HG02571 (cell line): ENCODE data around the gene CABLES1.

Experiments
- ATAC-seq: cut with Tn5 transposase; IDR thresholded peaks from one replicate; pipeline ENCODE4 v1.9.1; 2021; ENCODE audit warnings: mild to moderate bottlenecking, moderate library complexity; ENCODE audit not compliant: unreplicated experiment

The CABLES1 gene

DNA sequence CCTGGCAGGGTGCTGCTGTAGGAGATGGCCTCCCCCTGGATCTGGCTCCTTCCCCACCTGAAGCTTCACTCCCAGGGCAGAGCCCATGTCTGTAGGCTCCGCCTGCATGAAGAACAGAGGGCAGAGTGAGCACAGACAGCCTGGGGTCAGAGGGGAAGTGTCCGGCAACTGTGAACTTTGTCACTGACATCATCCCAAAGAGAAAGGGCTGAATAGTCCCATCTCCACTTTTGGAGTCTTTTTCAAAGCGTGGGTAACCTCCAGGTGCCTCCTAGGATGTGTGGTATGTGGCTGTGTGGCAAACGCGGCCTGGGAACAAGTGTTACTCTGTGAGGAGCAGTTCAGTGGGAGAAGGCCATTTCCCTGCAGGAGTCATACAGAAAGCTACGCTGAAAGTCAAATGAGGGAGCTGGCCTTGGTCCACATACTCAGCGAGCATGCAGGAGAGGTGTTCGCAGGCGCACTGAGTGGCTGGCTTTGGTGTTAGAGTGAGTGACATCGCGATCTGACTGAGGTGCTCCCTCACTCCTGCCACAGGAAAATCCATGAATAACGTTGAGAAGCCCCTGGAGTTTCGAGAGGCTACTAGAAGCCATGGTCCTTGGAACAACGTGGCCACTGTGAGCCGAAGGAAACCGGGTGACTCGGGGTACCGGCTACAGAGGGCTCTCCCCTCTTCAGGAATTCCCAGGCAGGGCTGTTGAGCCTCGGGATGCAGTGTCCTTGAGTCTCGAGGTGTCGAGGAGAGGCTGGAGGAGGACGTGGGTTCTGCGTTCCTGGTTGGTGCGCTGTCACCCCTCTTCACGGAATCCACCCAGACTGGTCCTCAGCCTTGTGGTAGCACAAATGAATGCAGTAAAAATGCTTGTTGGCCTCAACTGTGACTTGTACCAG, 54.7 kb downstream of the CABLES1 start:
- ATAC-seq = no peak

DNA sequence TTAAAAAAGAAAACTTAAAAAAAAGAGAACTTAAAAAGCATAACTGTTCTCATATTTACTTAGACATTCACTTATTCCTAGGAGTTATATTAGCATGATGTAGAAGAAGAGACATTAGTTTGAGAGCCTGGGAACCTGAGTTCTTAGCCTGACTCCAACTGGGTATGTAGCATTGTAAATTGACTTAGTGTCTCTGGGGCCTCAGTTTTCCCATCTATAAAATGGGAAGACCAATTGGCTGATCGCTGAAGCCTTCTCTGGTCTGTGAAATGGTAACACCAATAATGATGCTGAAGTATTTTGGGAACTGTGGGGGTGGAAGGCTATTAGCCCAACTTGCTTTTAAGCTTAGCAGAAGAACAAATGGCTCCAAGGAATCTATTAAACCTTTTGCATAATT, 55.9 kb downstream of the CABLES1 start:
- no peak for ATAC-seq

DNA sequence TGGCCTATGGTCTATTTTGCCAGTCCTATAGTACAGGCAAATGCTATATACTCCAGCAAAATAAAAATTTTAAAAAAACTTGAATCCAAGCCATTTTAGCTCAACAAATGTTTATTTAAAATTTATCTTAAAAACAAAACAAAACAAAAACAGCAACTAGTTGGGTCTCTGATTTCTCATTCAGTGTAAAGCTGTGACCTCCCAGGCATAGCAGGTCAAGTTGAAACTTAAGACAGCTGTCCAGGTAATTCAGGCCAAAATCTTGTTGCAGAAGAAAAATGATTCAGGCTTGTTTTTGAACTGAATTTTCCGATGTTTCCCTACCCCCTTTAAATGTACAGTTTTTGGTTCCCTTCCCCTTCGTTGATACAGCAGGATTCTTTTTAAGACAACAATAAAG, 58.5 kb downstream of the CABLES1 start:
- no peak for ATAC-seq

DNA sequence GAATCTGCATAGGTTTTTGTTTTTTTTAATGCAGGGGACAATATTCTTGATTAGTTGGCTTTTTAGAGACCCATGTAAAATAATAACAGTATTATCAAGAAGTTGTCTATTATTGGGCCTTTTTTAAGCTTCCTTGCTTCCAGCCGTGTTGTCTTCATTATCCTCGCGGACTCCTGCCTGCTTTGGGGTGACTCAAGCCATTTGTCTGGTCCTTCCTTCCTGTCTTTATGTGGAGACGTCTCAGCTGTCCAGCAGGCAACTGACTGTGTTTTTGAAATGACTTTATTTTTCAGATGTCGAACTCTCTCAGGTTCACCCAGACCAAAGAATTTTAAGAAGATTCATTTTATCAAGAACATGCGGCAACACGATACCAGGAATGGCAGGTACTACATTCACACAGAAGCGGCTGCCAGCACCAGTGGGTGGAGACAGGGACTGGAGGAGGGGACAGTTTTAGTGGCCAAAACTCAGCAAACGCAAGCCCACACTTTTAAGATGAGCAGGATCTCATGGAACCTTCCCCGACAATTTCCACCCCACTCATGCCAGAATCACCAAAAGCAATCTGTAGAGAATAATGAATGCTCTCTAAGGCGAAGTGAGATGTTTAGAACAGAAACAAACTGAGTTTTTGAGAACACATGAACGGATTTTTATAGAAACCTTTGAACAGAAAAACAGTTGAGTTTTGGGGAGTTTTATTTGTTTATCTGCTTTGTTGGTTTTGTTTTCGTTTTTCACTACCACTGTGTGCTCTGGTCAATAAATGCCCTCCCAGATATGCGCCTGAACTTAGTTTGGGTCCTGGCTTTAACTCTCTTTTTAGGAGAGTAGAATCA, 59.1 kb downstream of the CABLES1 start:
- no peak for ATAC-seq

DNA sequence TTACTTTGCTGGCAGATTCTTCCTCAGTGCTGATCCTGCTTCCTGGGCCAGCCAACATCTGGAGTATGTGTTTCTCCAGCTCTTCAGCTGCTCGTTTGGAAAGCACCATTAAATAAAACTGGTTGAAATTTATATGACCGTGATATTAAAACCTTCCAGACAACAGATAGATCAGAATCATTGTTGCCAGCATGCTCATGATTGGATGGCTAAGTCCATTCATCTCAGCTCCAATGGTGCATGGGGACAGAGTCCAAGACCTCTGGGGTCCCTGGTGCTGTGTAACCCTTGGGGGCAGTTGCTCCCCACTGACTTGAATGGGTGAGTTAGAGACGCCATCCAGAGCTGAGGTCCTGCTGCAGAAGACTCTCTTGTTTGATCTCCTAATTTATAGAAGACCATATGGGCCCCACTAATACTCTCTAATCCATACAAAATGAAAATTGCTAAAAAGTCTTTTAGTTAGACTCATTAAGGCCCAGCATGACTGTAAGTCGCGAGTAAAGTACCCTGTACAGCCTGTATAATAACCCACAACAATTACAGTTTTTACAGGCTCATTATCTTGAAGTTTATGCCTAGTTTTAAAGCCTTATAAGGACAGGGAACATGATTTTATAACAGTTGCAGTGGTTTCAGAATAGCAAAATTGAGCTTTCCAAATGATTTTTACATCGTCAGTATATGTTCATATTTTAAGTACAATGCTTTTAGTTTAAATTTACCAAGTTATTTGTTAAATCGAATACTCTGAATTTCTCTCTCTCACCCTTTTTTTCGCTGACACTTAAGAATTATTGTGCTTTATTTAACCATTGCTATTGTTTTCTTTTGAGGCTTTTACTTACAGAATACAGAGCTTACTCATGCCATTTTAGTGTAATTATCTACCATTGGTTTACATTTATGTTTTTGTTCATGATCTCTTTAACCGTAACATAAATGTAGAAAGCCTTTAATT, 60.0 kb downstream of the CABLES1 start:
- ATAC-seq = no peak

DNA sequence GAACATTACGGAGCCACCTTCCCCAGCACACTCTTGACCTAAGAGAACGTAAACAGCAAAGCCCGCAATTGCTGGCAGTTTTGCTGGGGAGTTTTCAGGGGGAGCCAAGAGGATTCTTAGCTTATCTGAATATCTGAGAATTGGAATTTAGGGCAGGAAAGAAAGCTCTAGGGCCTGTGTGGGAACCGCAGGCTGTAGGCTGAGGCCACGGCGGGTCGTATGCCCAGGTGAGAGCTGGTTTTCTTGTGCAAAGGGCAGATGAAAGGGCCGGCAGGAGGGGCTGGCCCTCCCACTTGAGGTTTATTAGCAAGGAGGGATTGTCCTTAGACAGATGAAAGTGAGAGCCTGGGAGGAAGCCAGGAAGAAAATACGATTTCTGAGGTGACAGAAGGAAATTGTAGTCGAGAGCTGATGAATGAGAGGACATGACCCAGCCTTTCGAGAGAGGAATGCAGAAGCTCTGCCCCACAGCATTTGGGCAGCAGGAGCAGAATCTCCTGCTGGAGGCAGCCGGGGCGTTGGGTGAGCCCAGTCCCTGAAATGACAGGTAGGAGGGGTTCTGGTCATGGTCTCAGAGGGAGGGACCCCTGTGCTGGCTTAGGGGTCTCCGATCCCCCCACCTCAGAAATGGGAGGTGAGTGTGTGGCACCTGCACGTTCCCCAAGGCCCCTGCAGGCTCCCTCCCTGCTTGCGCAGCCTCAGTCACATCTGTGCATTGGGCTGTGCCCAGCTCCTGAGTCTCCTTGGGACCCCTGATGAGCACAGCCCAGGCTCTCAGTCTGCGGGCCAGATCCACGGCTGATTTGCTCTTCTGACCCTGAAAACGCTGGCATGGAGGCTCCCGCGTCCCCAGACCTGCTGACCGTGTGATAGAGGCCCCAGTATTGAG, 61.1 kb downstream of the CABLES1 start:
- ATAC-seq = no peak

DNA sequence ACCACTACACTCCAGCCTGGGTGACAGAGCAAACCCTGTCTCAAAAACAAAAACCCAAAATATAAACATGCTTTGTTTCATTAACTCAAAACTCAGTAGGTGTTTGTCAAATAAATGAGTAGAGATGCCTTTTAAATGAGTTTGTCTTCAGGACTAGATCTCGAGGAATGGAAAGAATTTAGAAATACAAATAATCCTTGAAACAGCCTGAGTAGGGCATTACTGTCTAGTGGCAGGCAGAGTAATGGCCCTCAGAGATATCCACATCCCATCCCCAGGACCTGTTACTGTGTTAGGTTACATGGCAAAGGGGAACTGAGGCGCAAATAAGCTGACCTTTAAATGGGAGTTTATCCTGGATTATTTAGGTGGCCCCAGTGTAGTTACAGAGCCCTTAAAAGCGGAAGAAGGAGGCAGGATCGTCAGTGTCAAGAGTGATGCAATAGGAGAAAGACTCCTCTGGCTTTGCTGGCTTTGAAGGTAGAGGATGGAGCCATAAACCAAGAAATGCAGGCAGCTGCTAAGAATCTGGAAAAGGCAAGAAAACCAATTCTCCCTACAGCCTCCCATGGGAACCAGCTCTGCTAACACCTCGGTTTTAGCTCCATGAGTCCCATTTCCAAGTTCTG, 63.0 kb downstream of the CABLES1 start:
- no peak for ATAC-seq

DNA sequence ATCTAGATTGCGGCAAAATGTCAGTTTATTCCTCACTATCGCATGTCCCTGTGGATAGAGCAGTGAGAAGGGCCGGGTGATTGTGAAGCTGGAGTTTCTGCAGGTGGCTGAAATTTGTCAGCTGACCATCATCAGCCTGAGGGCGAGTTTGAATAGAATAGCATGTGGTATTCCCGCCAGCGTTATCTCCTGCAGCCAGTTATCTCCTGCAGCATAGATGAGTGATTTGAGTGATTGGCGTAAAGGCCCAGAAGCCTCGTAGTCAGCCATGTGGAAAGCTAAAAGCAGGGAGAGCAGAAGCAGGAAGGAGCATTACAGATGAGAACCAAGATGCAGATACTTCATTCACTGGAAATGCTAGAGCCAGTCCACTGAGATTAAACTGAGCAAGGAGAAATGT, 65.5 kb downstream of the CABLES1 start:
- no peak for ATAC-seq

DNA sequence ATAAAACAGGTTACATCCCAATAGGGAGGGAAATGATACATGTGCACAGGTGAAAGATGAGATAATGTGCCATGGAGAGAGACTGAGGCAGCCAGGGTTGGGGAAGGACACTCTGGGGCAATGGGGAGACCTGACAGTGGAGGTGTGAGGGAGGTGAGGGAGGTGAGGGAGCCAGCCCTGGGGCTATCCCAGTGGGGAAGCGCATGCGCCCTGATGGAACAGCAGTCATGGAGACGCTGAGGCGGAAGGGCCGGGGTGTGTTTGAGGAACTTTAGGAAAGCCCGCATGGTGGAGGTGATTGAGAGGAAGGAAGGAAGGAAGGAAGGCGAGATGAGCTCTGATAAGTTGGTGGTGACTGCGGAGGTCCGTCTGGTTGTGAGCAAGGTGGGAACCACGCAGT, 66.5 kb downstream of the CABLES1 start:
- no peak for ATAC-seq

DNA sequence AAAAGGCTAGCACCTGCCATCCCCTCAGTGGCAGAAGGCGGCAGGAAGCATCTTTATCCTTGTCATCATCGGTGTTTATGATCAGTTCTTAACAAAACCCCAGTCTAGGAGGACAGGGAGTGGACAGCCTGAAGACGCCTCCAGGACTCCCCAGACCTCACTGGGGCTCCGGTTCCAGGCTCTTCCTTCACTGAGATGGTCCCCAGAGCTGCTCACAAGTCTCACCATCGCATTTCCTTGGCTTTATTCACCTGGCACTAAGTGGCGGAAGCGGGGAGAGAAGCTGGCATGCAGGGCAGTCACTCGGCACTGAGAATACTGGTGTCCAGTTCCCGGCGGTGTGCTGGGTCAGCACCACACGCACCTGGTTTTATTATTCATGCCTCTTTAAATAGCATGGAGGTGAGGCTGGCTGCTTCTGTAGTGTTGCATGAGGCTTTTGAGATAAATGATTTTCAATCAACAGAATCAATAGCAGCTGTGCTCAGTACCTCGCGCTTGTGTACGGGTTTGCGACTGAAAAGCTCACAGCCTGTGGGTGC, 68.7 kb downstream of the CABLES1 start:
- ATAC-seq = no peak

DNA sequence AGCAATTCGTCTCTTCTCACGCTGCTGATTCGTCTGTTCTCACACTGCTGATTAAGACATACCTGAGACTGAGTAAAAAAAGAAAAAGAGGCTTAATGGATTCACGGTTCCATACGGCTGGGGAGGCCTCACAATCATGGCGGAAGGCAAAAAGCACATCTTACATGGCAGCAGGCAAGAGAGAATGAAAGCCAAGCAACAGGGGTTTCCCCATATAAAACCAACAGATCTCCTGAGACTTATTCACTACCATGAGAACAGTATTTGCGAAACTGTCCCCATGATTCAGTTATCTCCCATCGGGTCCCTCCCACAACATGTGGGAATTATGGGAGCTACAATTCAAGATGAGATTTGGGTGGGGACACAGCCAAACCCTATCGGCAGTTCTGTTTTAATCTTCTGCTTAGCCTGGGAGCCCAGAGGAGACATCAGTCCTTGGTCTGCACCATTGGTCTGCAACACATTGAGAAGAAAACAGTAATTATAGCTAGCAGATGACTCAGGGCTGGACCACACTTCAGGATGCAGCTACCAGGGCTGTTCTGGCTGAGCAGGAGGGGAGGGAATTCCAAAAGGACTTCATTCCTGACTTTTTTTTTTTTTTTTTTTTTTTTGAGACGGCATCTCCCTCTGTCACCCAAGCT, 69.4 kb downstream of the CABLES1 start:
- no peak for ATAC-seq

DNA sequence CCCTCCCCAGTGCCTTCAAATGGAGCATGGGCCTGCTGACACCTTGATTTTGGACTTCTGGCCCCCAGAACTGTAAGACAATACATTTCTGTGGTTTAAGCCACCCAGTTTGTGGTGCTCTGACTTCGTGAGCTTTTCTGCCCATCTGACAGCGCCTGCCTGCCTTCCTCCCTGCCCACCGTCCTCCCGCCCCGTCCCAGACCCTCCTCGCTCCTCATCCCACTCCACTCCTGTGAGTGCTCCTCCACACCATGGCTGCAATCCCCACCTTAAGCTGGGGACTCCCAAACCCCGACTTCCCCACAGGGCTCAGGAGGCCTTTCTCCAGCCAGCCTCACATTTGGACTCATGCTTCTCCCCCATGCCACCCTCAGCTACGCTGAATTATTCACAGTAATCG, 70.7 kb downstream of the CABLES1 start:
- no peak for ATAC-seq

DNA sequence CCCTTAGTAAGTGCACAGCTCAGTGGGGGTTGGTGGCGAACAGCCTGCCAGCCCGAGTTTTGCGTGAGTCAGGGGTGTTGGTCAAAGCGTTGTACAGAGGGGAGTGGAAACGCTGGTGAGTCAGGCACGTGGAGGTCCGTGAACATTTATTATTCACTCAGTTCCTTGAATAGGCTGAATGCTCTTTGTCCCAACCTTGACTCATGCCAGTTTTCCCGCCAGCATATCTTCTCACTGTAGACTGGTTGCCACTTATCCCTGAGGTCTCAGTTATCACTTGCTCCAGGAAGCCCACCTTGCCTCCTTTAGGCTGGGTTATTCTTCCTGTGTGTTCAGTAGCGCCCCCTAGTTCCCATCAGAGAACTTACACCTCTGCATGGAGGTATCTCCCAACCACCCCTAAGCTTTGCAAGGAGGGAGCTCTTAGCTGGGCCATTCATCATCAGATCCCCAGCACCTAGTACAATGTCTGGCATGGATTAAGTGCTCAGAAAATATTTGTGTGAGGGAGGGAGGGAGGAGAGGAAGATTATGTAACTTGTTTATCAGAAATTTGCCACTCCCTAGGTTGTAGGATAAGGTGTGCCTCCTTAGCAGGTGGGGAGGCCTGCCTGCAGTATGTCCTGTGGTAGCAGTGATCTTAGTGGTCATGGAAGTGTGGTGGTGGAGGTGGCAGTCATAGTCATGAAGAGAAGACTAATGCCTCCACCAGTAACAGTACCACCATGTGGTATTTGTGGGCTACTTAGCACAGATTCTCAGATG, 72.1 kb downstream of the CABLES1 start:
- ATAC-seq = no peak

DNA sequence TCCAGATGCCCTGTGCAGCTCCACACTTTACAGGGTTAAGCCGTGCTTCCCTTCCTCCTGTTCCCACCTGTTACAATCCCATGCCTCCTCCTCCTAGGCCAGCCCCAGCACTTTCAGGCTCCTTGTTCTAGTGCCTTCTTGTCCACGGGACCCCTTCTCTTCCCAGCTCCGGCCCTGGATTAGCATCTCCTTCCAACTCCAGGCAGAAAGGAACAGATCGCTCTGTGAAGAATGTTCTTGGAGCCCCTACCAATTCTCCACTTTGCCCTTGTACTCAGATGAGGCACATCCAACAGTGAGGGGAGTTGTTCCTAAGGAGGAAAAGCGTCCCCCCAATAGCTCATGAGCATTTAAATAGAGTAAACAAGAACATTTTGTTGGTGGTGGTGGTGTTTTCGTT, 72.7 kb downstream of the CABLES1 start:
- ATAC-seq = no peak

DNA sequence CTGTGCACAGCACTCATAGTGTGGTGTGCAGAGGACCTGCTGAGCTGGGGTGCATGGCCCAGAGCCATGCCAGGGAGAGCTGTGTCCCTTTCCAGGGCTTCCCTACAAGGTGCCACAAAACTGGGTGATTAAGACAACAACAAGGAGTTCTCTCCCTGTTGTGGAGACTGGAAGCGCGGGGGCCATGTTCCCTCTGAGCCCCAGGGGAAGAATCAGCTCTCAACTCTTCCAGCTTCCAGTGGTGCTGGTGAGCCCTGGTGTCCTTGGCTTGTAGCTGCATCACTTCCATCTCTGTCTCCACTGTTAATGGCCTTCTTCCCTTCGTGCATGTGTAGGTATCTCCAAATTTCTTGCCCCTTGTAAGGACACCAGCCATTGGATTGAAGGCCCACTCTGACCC, 73.3 kb downstream of the CABLES1 start:
- no peak for ATAC-seq

DNA sequence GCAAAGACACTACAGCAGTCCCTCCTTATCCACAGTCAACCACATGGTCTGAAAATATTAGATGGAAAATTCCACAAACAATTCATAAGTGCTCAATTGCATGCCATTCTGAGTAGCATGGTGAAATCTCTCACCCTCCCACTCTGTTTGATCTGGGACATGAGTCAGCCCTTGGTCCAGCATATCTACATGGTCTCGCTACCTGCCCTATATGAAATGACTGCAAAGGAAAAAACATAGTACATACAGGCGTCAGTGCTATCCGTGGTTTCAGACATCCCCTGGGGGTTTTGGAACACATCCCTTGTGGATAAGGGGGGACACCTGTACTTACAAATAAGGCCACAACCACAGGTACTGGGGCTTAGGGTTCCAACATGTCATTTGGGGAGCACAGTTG, 73.7 kb downstream of the CABLES1 start:
- ATAC-seq = no peak

DNA sequence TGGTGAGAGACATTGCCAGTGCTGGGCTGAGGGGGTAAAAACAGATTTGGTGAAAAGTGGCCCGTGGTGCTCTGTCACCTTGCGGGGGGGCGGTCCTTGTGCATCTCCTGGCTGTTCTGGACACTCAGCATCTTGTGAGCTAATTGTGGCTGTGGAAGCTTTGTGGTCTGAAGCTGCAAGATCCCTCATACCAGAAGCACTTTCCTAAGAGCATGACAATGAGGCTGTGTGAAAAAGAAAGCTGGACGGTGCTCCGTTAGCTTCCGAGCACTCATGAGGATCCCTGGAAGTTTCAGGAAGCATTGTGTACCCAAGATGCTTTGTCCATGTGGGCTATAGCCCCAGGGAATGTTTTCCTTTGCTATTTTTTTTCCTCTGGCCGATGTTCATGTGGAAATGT, 74.5 kb downstream of the CABLES1 start:
- no peak for ATAC-seq

DNA sequence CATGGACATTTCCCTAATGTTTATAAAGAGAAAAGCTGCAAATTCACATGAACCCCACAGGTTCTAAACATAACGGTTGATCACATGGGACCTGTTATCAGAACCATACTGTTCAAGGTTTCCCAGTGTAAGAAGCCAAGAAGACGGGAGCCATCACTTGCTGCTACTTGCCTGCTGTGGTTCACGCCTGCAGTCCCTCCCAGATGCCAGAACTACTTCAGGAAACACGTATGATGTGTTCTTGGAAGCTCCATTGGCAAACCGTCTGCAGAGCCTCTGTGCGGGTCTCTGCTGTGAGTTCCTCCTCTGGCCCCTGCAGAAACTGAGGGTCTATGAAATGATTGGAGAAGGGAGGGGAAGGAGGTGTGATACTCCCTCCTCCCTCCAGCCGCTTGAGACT, 75.2 kb downstream of the CABLES1 start:
- no peak for ATAC-seq
